K562 (cell line): Measurements from ENCODE around the gene TADA1. TPM values are rescaled to one million over a fixed set of nuclear protein-coding genes. Genes with fewer than 3 reads are reported as not detected.
A peak's percentile ranks its signal among the peaks of the same experiment; 100 is the strongest.

Experiments used
- BRCA1 ChIP-seq, 2 experiments: fragments of 450-650 bp in 1 of 2; sonication (generic) in 1 of 2; formaldehyde crosslinking in 1 of 2; IDR thresholded peaks; 2 replicates each; pipeline versions ENCODE4 v1.5.0 to v1.6.1; 2017 to 2020; ENCODE audit warnings: mild to moderate bottlenecking in 1 of 2, missing genetic modification reagents in 1 of 2
- E2F3 ChIP-seq: fragments of 250-450 bp; sonication (Bioruptor Pico); IDR thresholded peaks from 2 replicates; pipeline ENCODE4 v1.4.0; 2020; ENCODE audit warnings: mild to moderate bottlenecking
- HMGN3 ChIP-seq: IDR thresholded peaks from 2 replicates; pipeline ENCODE4 v1.6.1; 2011; ENCODE audit warnings: borderline replicate concordance, low read depth, mild to moderate bottlenecking, mixed read lengths, low read length; ENCODE audit not compliant: insufficient read length; ENCODE audit errors: extremely low read depth
- KAT7 ChIP-seq: sonication (generic); formaldehyde crosslinking; IDR thresholded peaks from 2 replicates; pipeline ENCODE4 v1.8.0; 2022; ENCODE audit warnings: missing genetic modification reagents, mild to moderate bottlenecking, borderline replicate concordance
- MXI1 ChIP-seq: IDR thresholded peaks from 2 replicates; pipeline ENCODE4 v1.6.1; 2011; ENCODE audit warnings: low read depth, mild to moderate bottlenecking, improper control_type of control experiment, low read length
- NBN ChIP-seq: fragments of 450-650 bp; IDR thresholded peaks from 2 replicates; pipeline ENCODE4 v1.6.1; 2016; ENCODE audit warnings: low read depth, mild to moderate bottlenecking
- OTX1 ChIP-seq: fragments of 450-650 bp; formaldehyde crosslinking; IDR thresholded peaks from 2 replicates; pipeline ENCODE4 v1.4.0; 2022; ENCODE audit warnings: mild to moderate bottlenecking
- RAD51 ChIP-seq: fragments of 450-650 bp; IDR thresholded peaks from 2 replicates; pipeline ENCODE4 v1.7.1; 2016; ENCODE audit warnings: low read depth, mild to moderate bottlenecking, borderline replicate concordance
- RB1 ChIP-seq: fragments of 450-650 bp; IDR thresholded peaks from 2 replicates; pipeline ENCODE4 v1.6.1; 2017; ENCODE audit warnings: low read depth, mild to moderate bottlenecking
- SP1 ChIP-seq: sonication (generic); formaldehyde crosslinking; IDR thresholded peaks from 2 replicates; pipeline ENCODE4 v1.8.1; 2022; ENCODE audit warnings: mild to moderate bottlenecking, missing genetic modification reagents
- SUPT5H ChIP-seq: fragments of 450-650 bp; IDR thresholded peaks from 2 replicates; pipeline ENCODE4 v1.6.1; 2016
- TCF3 ChIP-seq: sonication (generic); formaldehyde crosslinking; IDR thresholded peaks from 2 replicates; pipeline ENCODE4 v1.4.0; 2020; ENCODE audit warnings: mild to moderate bottlenecking, missing genetic modification reagents
- ZBTB7A ChIP-seq: IDR thresholded peaks from 2 replicates; pipeline ENCODE4 v1.6.1; 2011; ENCODE audit warnings: low read depth, mild to moderate bottlenecking, low read length, moderate library complexity, borderline replicate concordance; ENCODE audit not compliant: control insufficient read depth
- ZNF436 ChIP-seq: fragments of 250-450, 450-650 bp; sonication (Bioruptor Pico); formaldehyde crosslinking; IDR thresholded peaks from 2 replicates; pipeline ENCODE4 v1.7.0; 2020; ENCODE audit warnings: mild to moderate bottlenecking
- ZNF639 ChIP-seq, 2 experiments: fragments of 200-800 bp in 1 of 2; sonication (Bioruptor generic) in 1 of 2; sonication (generic) in 1 of 2; formaldehyde crosslinking in 1 of 2; IDR thresholded peaks in 1 of 2; conservative IDR thresholded peaks in 1 of 2; 2 replicates each; pipeline versions ENCODE4 v1.5.0 to v1.6.1; 2016 to 2020; ENCODE audit warnings: missing compliant biosample characterization in 1 of 2, missing genetic modification characterization in 1 of 2, missing genetic modification reagents in 1 of 2
- ZNF655 ChIP-seq: fragments of 250-450 bp; sonication (Bioruptor Pico); IDR thresholded peaks from 2 replicates; pipeline ENCODE4 v1.5.0; 2021
- ZNF79 ChIP-seq: fragments of 250-450 bp; sonication (Bioruptor Pico); IDR thresholded peaks from 2 replicates; pipeline ENCODE4 v1.4.0; 2020; ENCODE audit warnings: low read depth, mild to moderate bottlenecking, moderate library complexity
- polyA plus RNA-seq, 8 experiments: library from polyadenylated mRNA; depleted of rRNA in 4 of 8; stranded (reverse) in 5 of 8; unstranded in 3 of 8; fragments of >200 nt; fragmentation: Nextera tagmentation in 2 of 8; fragmentation: Illumina TruSeq in 1 of 8; extraction: Ambion mirVana in 2 of 8; extraction: Trizol in 1 of 8; gene quantifications; 2 replicates each; pipeline versions ENCODE4 v1.2.1 to v1.2.3, GENCODE V29; 2011 to 2014; ENCODE audit warnings: inconsistent platforms in 1 of 8, missing spikeins in 1 of 8
- total RNA-seq, 7 experiments: library from RNA; depleted of rRNA in 6 of 7; stranded (reverse); fragments of >200 nt in 6 of 7; fragmentation: Illumina TruSeq in 2 of 7; extraction: Trizol in 2 of 7; gene quantifications; 2 replicates each; pipeline versions ENCODE4 v1.2.1 to v1.2.3, GENCODE V29; 2011 to 2021; ENCODE audit warnings: low replicate concordance in 1 of 7
- TF ChIP-seq, protein P1 (sequence below): fragments of 450-650 bp; formaldehyde crosslinking; IDR thresholded peaks from 2 replicates; pipeline ENCODE4 v1.4.0; 2022; ENCODE audit warnings: missing genetic modification characterization
- TF ChIP-seq, protein P2 (sequence below), 2 experiments: fragments of 150-350 bp in 1 of 2; IDR thresholded peaks; 2 replicates each; pipeline ENCODE4 v1.6.1; 2012 to 2016; ENCODE audit warnings: low read depth in 2 of 2, low read length in 2 of 2, mild to moderate bottlenecking in 1 of 2, moderate library complexity in 1 of 2

Gene TADA1
- total and polyA plus RNA-seq, 9 of the 15 experiments (the other 6 are each of a cell fraction or from before 2014, with no cell fraction given), result 15.9 to 76.5 (median 28.7) TPM

- TF ChIP-seq HMGN3, result peak; percentile 60
- TF ChIP-seq RB1, result peak; percentile 89
- peak; percentile 45; the same call in 1 of the 2 replicates for TF ChIP-seq RAD51
- TF ChIP-seq MXI1, result peak; percentile 77
- peak; percentile 74; the same call in 1 of the 2 replicates for TF ChIP-seq ZBTB7A
- TF ChIP-seq ZNF639 (CRISPR knock-in tag; conservative IDR thresholded peaks at IDR 0.05 in 1 of 2, IDR thresholded peaks at IDR 0.05 in 1 of 2), result peak in 1 of 2 experiments; percentile 54; a peak in 1 of 4 replicates
- TF ChIP-seq E2F3, result peak; percentile 50
- TF ChIP-seq, protein P1, sequence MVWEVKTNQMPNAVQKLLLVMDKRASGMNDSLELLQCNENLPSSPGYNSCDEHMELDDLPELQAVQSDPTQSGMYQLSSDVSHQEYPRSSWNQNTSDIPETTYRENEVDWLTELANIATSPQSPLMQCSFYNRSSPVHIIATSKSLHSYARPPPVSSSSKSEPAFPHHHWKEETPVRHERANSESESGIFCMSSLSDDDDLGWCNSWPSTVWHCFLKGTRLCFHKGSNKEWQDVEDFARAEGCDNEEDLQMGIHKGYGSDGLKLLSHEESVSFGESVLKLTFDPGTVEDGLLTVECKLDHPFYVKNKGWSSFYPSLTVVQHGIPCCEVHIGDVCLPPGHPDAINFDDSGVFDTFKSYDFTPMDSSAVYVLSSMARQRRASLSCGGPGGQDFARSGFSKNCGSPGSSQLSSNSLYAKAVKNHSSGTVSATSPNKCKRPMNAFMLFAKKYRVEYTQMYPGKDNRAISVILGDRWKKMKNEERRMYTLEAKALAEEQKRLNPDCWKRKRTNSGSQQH, result peak; percentile 38; the same call in 1 of the 2 replicates
- TF ChIP-seq, protein P2, sequence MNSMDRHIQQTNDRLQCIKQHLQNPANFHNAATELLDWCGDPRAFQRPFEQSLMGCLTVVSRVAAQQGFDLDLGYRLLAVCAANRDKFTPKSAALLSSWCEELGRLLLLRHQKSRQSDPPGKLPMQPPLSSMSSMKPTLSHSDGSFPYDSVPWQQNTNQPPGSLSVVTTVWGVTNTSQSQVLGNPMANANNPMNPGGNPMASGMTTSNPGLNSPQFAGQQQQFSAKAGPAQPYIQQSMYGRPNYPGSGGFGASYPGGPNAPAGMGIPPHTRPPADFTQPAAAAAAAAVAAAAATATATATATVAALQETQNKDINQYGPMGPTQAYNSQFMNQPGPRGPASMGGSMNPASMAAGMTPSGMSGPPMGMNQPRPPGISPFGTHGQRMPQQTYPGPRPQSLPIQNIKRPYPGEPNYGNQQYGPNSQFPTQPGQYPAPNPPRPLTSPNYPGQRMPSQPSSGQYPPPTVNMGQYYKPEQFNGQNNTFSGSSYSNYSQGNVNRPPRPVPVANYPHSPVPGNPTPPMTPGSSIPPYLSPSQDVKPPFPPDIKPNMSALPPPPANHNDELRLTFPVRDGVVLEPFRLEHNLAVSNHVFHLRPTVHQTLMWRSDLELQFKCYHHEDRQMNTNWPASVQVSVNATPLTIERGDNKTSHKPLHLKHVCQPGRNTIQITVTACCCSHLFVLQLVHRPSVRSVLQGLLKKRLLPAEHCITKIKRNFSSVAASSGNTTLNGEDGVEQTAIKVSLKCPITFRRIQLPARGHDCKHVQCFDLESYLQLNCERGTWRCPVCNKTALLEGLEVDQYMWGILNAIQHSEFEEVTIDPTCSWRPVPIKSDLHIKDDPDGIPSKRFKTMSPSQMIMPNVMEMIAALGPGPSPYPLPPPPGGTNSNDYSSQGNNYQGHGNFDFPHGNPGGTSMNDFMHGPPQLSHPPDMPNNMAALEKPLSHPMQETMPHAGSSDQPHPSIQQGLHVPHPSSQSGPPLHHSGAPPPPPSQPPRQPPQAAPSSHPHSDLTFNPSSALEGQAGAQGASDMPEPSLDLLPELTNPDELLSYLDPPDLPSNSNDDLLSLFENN (IDR thresholded peaks at IDR 0.05; ENCODE audit: low read depth in 2 of 2, low read length in 2 of 2), result peak in 1 of 2 experiments; percentile 55; a peak in 1 of 4 replicates
- TF ChIP-seq ZNF655 (CRISPR knock-in tag), result no peak
- no peak for TF ChIP-seq TCF3
- no peak; the same call in 1 of the 2 replicates for TF ChIP-seq OTX1 (CRISPR knock-in tag)
- TF ChIP-seq BRCA1 (IDR thresholded peaks at IDR 0.05), result no peak
- no peak for TF ChIP-seq BRCA1 (CRISPR knock-in tag; IDR thresholded peaks at IDR 0.05)
- TF ChIP-seq NBN, result no peak
- TF ChIP-seq KAT7 (CRISPR knock-in tag), result peak; percentile 67; the same call in 1 of the 2 replicates
- TF ChIP-seq SP1 (CRISPR knock-in tag), result 0 out of 2 replicates have a peak, but pooled peaks have one; percentile 1
- TF ChIP-seq ZNF436, result no peak
- no peak for TF ChIP-seq ZNF79 (CRISPR knock-in tag)
- peak; percentile 85 for TF ChIP-seq SUPT5H
Observed at GRCh38 chr1:166838766-166839599, 37.1 kb downstream of the TADA1 start, which contains the start of gene POGK (continued).
